Uterus (tissue), 2 donors: ENCODE measurements around the gene TNS1.

Experiments
- CTCF ChIP-seq, 4 experiments: fragments of 200-600 bp in 2 of 4; fragments of 450-650 bp in 2 of 4; sonication (generic) in 2 of 4; IDR thresholded peaks; one replicate each; pipeline ENCODE4 v1.5.1; 2016 to 2019; ENCODE audit warnings: antibody characterized with exemption in 4 of 4, mild to moderate bottlenecking in 2 of 4, moderate library complexity in 1 of 4
- POLR2A ChIP-seq, 2 donors: fragments of 450-650 bp; IDR thresholded peaks; one replicate each; pipeline ENCODE4 v1.6.1; 2016; ENCODE audit warnings: antibody characterized with exemption in 2 of 2, mild to moderate bottlenecking in 1 of 2, moderate library complexity in 1 of 2

GRCh38 chr2:217816396-217816869 is 186.4 kb downstream of the TNS1 start:
- no peak for TF ChIP-seq CTCF (IDR thresholded peaks at IDR 0.05)
- TF ChIP-seq POLR2A (IDR thresholded peaks at IDR 0.05), result no peak
